Measurements from ENCODE around the gene SEC24D. TPM values are rescaled to one million over a fixed set of nuclear protein-coding genes. Genes with fewer than 3 reads are reported as not detected.

Gene SEC24D
- total and polyA plus RNA-seq, 2 donors (not counting 3 experiments of a cell fraction or from before 2014, with no cell fraction given), result 81.5 to 127 TPM

GRCh38 chr4:118718511-118719170 is 117.3 kb downstream of the SEC24D start:
- BruUV-seq (replicated peaks), result no TSS peak

More at GRCh38 chr4:118718511-118719170, 117.3 kb downstream of the SEC24D start:
- Histone ChIP-seq H2AFZ (ENCODE audit: low read depth, low read length) (no peak overlapping the region), H3K4me3 (replicated peaks in 1 of 3; ENCODE audit: insufficient read depth in 1 of 3, low read depth in 1 of 3, low read length in 3 of 3) (no peak overlapping the region), H3K27ac (ENCODE audit: insufficient read depth, low read depth, low read length) (no peak overlapping the region), H3K9me1 (replicated peaks; ENCODE audit: control insufficient read depth, extremely low read depth, insufficient read depth, low read length) (no peaks in the 10 kb centered on the region), H4K20me1 (replicated peaks; ENCODE audit: control insufficient read depth, extremely low read depth, insufficient read depth, low read length) (no peaks in the 10 kb centered on the region), H3K4me1 (ENCODE audit: control insufficient read depth, extremely low read depth, insufficient read depth, low read length) (no peaks in the 10 kb centered on the region), H3K27me3 (ENCODE audit: control insufficient read depth in 2 of 2, insufficient read depth in 2 of 2, low read length in 2 of 2) (no peaks in the 10 kb centered on the region), H3K9ac (replicated peaks; ENCODE audit: extremely low read depth, insufficient read depth, low read length) (no peak overlapping the region), H3K4me2 (ENCODE audit: insufficient read depth, low read length) (no peak overlapping the region), H3K79me2 (ENCODE audit: control insufficient read depth, insufficient read depth, low read length) (no peaks in the 10 kb centered on the region), H3K36me3 (ENCODE audit: control insufficient read depth in 2 of 2, extremely low read depth in 1 of 2, insufficient read depth in 2 of 2, low read length in 2 of 2) (peaks cover under 1 to 13% of the 10 kb centered on the region in 2 experiments), H3K9me3 (replicated peaks; ENCODE audit: control insufficient read depth, insufficient read depth, low read length) (no peaks in the 10 kb centered on the region)
- ChIA-PET POLR2A (no interaction called here), CTCF (no interaction called here)
- no peak for TF ChIP-seq FOS (IDR thresholded peaks at IDR 0.05; ENCODE audit: borderline replicate concordance, insufficient read depth, low read length)
- no peak for TF ChIP-seq JUN (IDR thresholded peaks at IDR 0.05; ENCODE audit: borderline replicate concordance, insufficient read depth, insufficient read length, low read depth)
- TF ChIP-seq MAX (IDR thresholded peaks at IDR 0.05; ENCODE audit: insufficient read depth, insufficient read length), result no peak
- TF ChIP-seq GATA2 (IDR thresholded peaks at IDR 0.05; ENCODE audit: insufficient read depth, insufficient read length, low read depth, low read length), result no peak
- TF ChIP-seq POLR2A (IDR thresholded peaks at IDR 0.05; ENCODE audit: low read depth, low read length), result no peak
- TF ChIP-seq MYC (IDR thresholded peaks at IDR 0.05; ENCODE audit: low read depth, low read length), result no peak
- TF ChIP-seq CTCF (IDR thresholded peaks at IDR 0.05; ENCODE audit: extremely low read depth in 1 of 2, insufficient read depth in 1 of 2, low read depth in 1 of 2, low read length in 2 of 2), result no peak
- TF ChIP-seq EZH2 (IDR thresholded peaks at IDR 0.05; ENCODE audit: borderline replicate concordance, low read depth, low read length, severe bottlenecking), result no peak
- dilution Hi-C loops (cut with MboI; ENCODE audit: extremely low pct_ligation_motif_present, low sequenced_read_pairs) (no loop called here), intact Hi-C loops (cut with micrococcal nuclease) (no loop called here)
- DNase-seq (ENCODE audit: low read depth, low spot score) (no peak), FAIRE-seq (no peak)
